Endothelial cell of umbilical vein (primary cell): Measurements from ENCODE around the gene PRKCB. TPM values are rescaled to one million over a fixed set of nuclear protein-coding genes. Genes with fewer than 3 reads are reported as not detected.

Source experiments
- BruUV-seq: library from RNA; stranded (reverse); fragments of 400-500 nt; replicated peaks from 2 replicates; lab custom pipeline; 2021; lab: Mats Ljungman, UMichigan
- CTCF ChIA-PET: fragments of 300-600, 350-600 bp; sonication (Branson Sonifier 250); formaldehyde crosslinking; loops from one replicate; lab custom pipeline; 2021; ENCODE audit warnings: antibody characterized with exemption, inconsistent platforms; lab: Charles Lee
- POLR2A ChIA-PET: fragments of 300-600, 350-600 bp; sonication (Branson Sonifier 250); formaldehyde crosslinking; loops from one replicate; lab custom pipeline; 2021; ENCODE audit warnings: antibody characterized with exemption, inconsistent platforms; lab: Charles Lee
- DNase-seq: peaks from one replicate; pipeline ENCODE4 v3.0.0-alpha.2; 2011; ENCODE audit warnings: low read depth, low spot score
- FAIRE-seq: peaks from 2 replicates; lab custom pipeline; 2011; peaks lifted over from hg19 to GRCh38; lab: Jason Lieb, UNC
- H2AFZ ChIP-seq: 2 replicates; pipeline ENCODE4 v1.6.0; 2012; ENCODE audit warnings: low read depth, low read length, control low read depth, inconsistent platforms
- H3K27ac ChIP-seq: 2 replicates; pipeline ENCODE4 v1.5.1; 2011; ENCODE audit warnings: low read depth, mild to moderate bottlenecking, control low read depth, low read length, moderate library complexity; ENCODE audit not compliant: insufficient read depth
- H3K27me3 ChIP-seq, 2 experiments: 2 replicates each; pipeline versions ENCODE4 v1.6.0 to v1.6.1; 2011; ENCODE audit warnings: low read length in 2 of 2, mixed read lengths in 1 of 2; ENCODE audit not compliant: control insufficient read depth in 2 of 2, insufficient read depth in 2 of 2
- H3K36me3 ChIP-seq, 2 experiments: 2 replicates in 1 of 2; 3 replicates in 1 of 2; pipeline ENCODE4 v1.5.1; 2011; ENCODE audit warnings: low read length in 2 of 2, mild to moderate bottlenecking in 1 of 2, moderate library complexity in 1 of 2; ENCODE audit not compliant: control insufficient read depth in 2 of 2, insufficient read depth in 2 of 2; ENCODE audit errors: extremely low read depth in 1 of 2
- H3K4me1 ChIP-seq: 3 replicates; pipeline ENCODE4 v1.5.1; 2011; ENCODE audit warnings: mild to moderate bottlenecking, low read length; ENCODE audit not compliant: control insufficient read depth, insufficient read depth; ENCODE audit errors: extremely low read depth
- H3K4me2 ChIP-seq: 2 replicates; pipeline ENCODE4 v1.6.1; 2011; ENCODE audit warnings: low read length, control low read depth, mixed read lengths; ENCODE audit not compliant: insufficient read depth
- H3K4me3 ChIP-seq, 3 experiments: fragments of 200-600 bp in 1 of 3; sonication (generic), shearing (Covaris generic) in 1 of 3; replicated peaks in 1 of 3; 2 replicates each; pipeline ENCODE4 v1.5.1; 2011 to 2016; ENCODE audit warnings: control low read depth in 3 of 3, low read length in 3 of 3, mild to moderate bottlenecking in 2 of 3, inconsistent platforms in 1 of 3, low read depth in 1 of 3, moderate library complexity in 1 of 3; ENCODE audit not compliant: insufficient read depth in 1 of 3
- H3K79me2 ChIP-seq: 2 replicates; pipeline ENCODE4 v1.6.0; 2012; ENCODE audit warnings: low read length, inconsistent platforms; ENCODE audit not compliant: control insufficient read depth, insufficient read depth
- H3K9ac ChIP-seq: replicated peaks from 2 replicates; pipeline ENCODE3; 2011; ENCODE audit warnings: low read length, control low read depth; ENCODE audit not compliant: insufficient read depth; ENCODE audit errors: extremely low read depth
- H3K9me1 ChIP-seq: replicated peaks from 3 replicates; pipeline ENCODE4 v1.6.0; 2011; ENCODE audit warnings: mild to moderate bottlenecking, low read length; ENCODE audit not compliant: control insufficient read depth, insufficient read depth; ENCODE audit errors: extremely low read depth
- H3K9me3 ChIP-seq: replicated peaks from 2 replicates; pipeline ENCODE4 v1.5.1; 2012; ENCODE audit warnings: low read length, inconsistent platforms; ENCODE audit not compliant: control insufficient read depth, insufficient read depth
- H4K20me1 ChIP-seq: replicated peaks from 2 replicates; pipeline ENCODE3; 2011; ENCODE audit warnings: mild to moderate bottlenecking, low read length; ENCODE audit not compliant: control insufficient read depth, insufficient read depth; ENCODE audit errors: extremely low read depth
- EZH2 ChIP-seq: IDR thresholded peaks from 2 replicates; pipeline ENCODE4 v1.6.1; 2012; ENCODE audit warnings: borderline replicate concordance, low read depth, mild to moderate bottlenecking, moderate library complexity, low read length, inconsistent platforms; ENCODE audit not compliant: severe bottlenecking
- FOS ChIP-seq: IDR thresholded peaks from 2 replicates; pipeline ENCODE4 v1.6.1; 2011; ENCODE audit warnings: mild to moderate bottlenecking, low read length, moderate library complexity, borderline replicate concordance; ENCODE audit not compliant: insufficient read depth
- GATA2 ChIP-seq: IDR thresholded peaks from 2 replicates; pipeline ENCODE4 v1.7.0; 2011; ENCODE audit warnings: low read depth, mild to moderate bottlenecking, moderate library complexity, mixed read lengths, low read length; ENCODE audit not compliant: insufficient read length, insufficient read depth
- JUN ChIP-seq: IDR thresholded peaks from 2 replicates; pipeline ENCODE4 v1.6.1; 2011; ENCODE audit warnings: borderline replicate concordance, low read depth; ENCODE audit not compliant: insufficient read length, insufficient read depth
- MAX ChIP-seq: IDR thresholded peaks from 2 replicates; pipeline ENCODE4 v1.6.1; 2011; ENCODE audit not compliant: insufficient read depth, insufficient read length
- MYC ChIP-seq: IDR thresholded peaks from one replicate; pipeline ENCODE4 v1.6.1; 2011; ENCODE audit warnings: mild to moderate bottlenecking, low read depth, low read length
- POLR2A ChIP-seq: IDR thresholded peaks from 2 replicates; pipeline ENCODE4 v1.6.1; 2012; ENCODE audit warnings: low read depth, mild to moderate bottlenecking, control low read depth, low read length
- POLR2AphosphoS5 ChIP-seq: IDR thresholded peaks from 2 replicates; pipeline ENCODE4 v1.6.1; 2012; ENCODE audit warnings: low read depth, mild to moderate bottlenecking, control low read depth, low read length, moderate library complexity; ENCODE audit not compliant: insufficient read depth
- dilution Hi-C: fragments of 300-500 bp; cut with MboI; formaldehyde crosslinking; loops from one replicate; pipeline ENCODE4 v1.15.0; 2019; ENCODE audit warnings: low sequenced_read_pairs; ENCODE audit not compliant: extremely low pct_ligation_motif_present
- intact Hi-C: fragments of 100-400 bp; cut with micrococcal nuclease; formaldehyde crosslinking; loops from one replicate; pipeline ENCODE4 v1.10.0; 2022
- polyA plus RNA-seq, 4 experiments: library from polyadenylated mRNA; depleted of rRNA in 3 of 4; stranded (reverse) in 3 of 4; unstranded in 1 of 4; fragments of >200 nt; gene quantifications; 2 replicates each; pipeline versions ENCODE4 v1.2.1 to v1.2.3, GENCODE V29; 2011 to 2012; ENCODE audit warnings: missing spikeins in 1 of 4
- total RNA-seq: library from RNA; stranded (reverse); gene quantifications from 2 replicates; pipeline ENCODE4 v1.2.3, GENCODE V29; 2021
- TF ChIP-seq, protein P1 (sequence below), 2 donors: IDR thresholded peaks; 1 replicate in 1 of 2; 2 replicates in 1 of 2; pipeline ENCODE4 v1.5.1; 2011; ENCODE audit warnings: low read length in 2 of 2, mild to moderate bottlenecking in 2 of 2, moderate library complexity in 2 of 2, control low read depth in 1 of 2, inconsistent platforms in 1 of 2, low read depth in 1 of 2; ENCODE audit not compliant: insufficient read depth in 1 of 2; ENCODE audit errors: extremely low read depth in 1 of 2

Gene PRKCB
- total and polyA plus RNA-seq, 2 donors (not counting 3 experiments of a cell fraction or from before 2014, with no cell fraction given): 0.01 TPM; not detected in 1

GRCh38 chr16:24077966-24078365 is 242.2 kb downstream of the PRKCB start:
- intact Hi-C loops (no loop called here), dilution Hi-C loops (loop anchor here (25.0 kb wide), 1 partner anchor 159 kb away; no protein-coding TSS in a partner anchor)
- Histone ChIP-seq H3K9me3 (no peaks in the 10 kb centered on the region), H2AFZ (no peak overlapping the region), H3K4me2 (no peak overlapping the region), H3K9me1 (no peaks in the 10 kb centered on the region), H3K4me1 (no peaks in the 10 kb centered on the region), H3K9ac (no peak overlapping the region), H3K4me3 (no peak overlapping the region), H4K20me1 (no peaks in the 10 kb centered on the region), H3K79me2 (no peaks in the 10 kb centered on the region), H3K27ac (no peak overlapping the region), H3K36me3 (no peaks in the 10 kb centered on the region), H3K27me3 (no peaks in the 10 kb centered on the region)
- DNase-seq (no peak), FAIRE-seq (no peak)
- no TSS peak for BruUV-seq
- ChIA-PET CTCF (interaction anchor here (1.1 kb wide), 1 partner anchor 175 kb away, joined by 3 read pairs; no protein-coding TSS in a partner anchor), POLR2A (no interaction called here)
- TF ChIP-seq, protein P1, sequence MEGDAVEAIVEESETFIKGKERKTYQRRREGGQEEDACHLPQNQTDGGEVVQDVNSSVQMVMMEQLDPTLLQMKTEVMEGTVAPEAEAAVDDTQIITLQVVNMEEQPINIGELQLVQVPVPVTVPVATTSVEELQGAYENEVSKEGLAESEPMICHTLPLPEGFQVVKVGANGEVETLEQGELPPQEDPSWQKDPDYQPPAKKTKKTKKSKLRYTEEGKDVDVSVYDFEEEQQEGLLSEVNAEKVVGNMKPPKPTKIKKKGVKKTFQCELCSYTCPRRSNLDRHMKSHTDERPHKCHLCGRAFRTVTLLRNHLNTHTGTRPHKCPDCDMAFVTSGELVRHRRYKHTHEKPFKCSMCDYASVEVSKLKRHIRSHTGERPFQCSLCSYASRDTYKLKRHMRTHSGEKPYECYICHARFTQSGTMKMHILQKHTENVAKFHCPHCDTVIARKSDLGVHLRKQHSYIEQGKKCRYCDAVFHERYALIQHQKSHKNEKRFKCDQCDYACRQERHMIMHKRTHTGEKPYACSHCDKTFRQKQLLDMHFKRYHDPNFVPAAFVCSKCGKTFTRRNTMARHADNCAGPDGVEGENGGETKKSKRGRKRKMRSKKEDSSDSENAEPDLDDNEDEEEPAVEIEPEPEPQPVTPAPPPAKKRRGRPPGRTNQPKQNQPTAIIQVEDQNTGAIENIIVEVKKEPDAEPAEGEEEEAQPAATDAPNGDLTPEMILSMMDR (IDR thresholded peaks at IDR 0.05; ENCODE audit: extremely low read depth in 1 of 2, insufficient read depth in 1 of 2, low read depth in 1 of 2, low read length in 2 of 2): no peak
- TF ChIP-seq GATA2: no peak
- TF ChIP-seq JUN: no peak
- no peak for TF ChIP-seq MAX
- no peak for TF ChIP-seq FOS
- no peak for TF ChIP-seq EZH2
- no peak for TF ChIP-seq POLR2AphosphoS5
- no peak for TF ChIP-seq POLR2A
- TF ChIP-seq MYC: no peak
